Parathyroid adenoma (tissue), 2 donors: ENCODE measurements around the gene CAPN5.
"Not testable (repeated sequence)": the region's sequence is repeated elsewhere in the genome, so short reads cannot be mapped to it uniquely, and the experiment has no call there.

Source experiments
- H2AFZ ChIP-seq: fragments of 300-600 bp; sonication (generic); one replicate; pipeline ENCODE4 v1.7.0; 2017; ENCODE audit warnings: antibody characterized with exemption, mild to moderate bottlenecking
- H3K27ac ChIP-seq: fragments of 300-600 bp; sonication (generic); one replicate; pipeline ENCODE4 v1.7.0; 2017
- H3K27me3 ChIP-seq: fragments of 300-600 bp; sonication (generic); one replicate; pipeline ENCODE4 v1.7.0; 2017; ENCODE audit warnings: low read length; ENCODE audit not compliant: control insufficient read depth, insufficient read depth
- H3K36me3 ChIP-seq: fragments of 300-600 bp; sonication (generic); one replicate; pipeline ENCODE4 v1.7.0; 2017; ENCODE audit warnings: low read length; ENCODE audit not compliant: control insufficient read depth, insufficient read depth
- H3K4me1 ChIP-seq: fragments of 300-600 bp; sonication (generic); one replicate; pipeline ENCODE4 v1.7.0; 2017; ENCODE audit warnings: control low read depth
- H3K4me2 ChIP-seq: fragments of 300-600 bp; sonication (generic); one replicate; pipeline ENCODE4 v1.7.0; 2017; ENCODE audit warnings: low read length
- H3K4me3 ChIP-seq: fragments of 300-600 bp; sonication (generic); one replicate; pipeline ENCODE4 v1.7.0; 2017; ENCODE audit warnings: low read depth, low read length
- H3K79me2 ChIP-seq: fragments of 300-600 bp; sonication (generic); one replicate; pipeline ENCODE4 v1.7.0; 2017; ENCODE audit warnings: control low read depth
- H3K9ac ChIP-seq: fragments of 300-600 bp; sonication (generic); one replicate; pipeline ENCODE4 v1.7.0; 2017; ENCODE audit warnings: mild to moderate bottlenecking
- H3K9me3 ChIP-seq: fragments of 300-600 bp; sonication (generic); one replicate; pipeline ENCODE4 v1.7.0; 2017; ENCODE audit warnings: low read length; ENCODE audit not compliant: control insufficient read depth
- CTCF ChIP-seq: fragments of 300-600 bp; sonication (generic); IDR thresholded peaks from one replicate; pipeline ENCODE4 v1.7.0; 2017; ENCODE audit warnings: antibody characterized with exemption, mild to moderate bottlenecking
- donor health status: primary hyperparathyroidism.

The CAPN5 gene

DNA sequence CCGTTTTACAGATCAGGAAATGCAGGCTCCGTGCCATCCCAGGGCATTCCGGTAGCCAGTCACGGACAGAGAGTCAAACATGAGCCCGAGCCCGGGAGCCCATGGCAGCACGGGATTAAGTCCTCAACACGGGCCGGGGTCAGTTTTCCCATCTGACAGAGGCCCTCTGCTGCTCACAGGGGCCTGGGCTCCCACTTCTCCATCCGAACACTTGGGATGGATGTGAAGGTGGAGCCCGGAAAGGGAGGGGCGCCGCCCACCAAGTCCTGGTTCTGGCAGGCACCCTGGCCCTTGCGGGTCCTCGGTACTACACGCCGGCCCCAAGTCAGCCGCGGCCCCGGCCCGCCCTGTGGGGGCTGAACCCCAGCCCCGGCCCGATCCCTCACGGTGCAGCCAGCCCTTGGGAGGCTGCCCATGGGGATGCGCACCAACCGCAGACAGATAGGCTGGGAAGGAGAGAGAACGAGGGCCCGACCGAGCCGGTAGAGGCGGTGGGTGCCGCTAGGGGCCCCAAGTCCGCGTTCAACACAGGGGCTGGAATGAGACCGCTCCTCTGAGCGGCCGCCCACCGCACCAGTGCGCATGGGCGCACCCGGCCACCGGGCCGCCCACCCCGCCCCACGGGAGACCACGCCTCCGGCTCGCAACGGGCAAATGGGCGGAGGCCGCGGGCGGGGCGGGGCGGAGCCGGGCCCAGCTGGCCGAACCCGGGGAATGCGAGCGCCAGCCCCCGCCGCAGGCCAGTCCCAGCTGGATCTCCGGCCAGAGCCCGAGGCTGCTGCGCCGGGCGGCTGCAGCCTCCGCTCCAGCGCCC is at the start of gene CAPN5:
Gene CAPN5, plus strand, starts transcription at position 743 of the 814 bp plus-strand sequence. CDS start 17,916 bp downstream, outside the sequence.
- TF ChIP-seq CTCF: no peak
- Histone ChIP-seq H2AFZ (peak within 1 kb of the TSS; percentile 97), H3K4me1 (no peaks in the 10 kb centered on the region), H3K9me3 (no peaks in the 10 kb centered on the region), H3K4me3 (peak within 1 kb of the TSS; percentile 65), H3K4me2 (peak within 1 kb of the TSS; percentile 88), H3K36me3 (no peaks in the 10 kb centered on the region), H3K27ac (peak within 1 kb of the TSS; percentile 56), H3K79me2 (no peaks in the 10 kb centered on the region), H3K9ac (peak within 1 kb of the TSS; percentile 19), H3K27me3 (no peaks in the 10 kb centered on the region)

DNA sequence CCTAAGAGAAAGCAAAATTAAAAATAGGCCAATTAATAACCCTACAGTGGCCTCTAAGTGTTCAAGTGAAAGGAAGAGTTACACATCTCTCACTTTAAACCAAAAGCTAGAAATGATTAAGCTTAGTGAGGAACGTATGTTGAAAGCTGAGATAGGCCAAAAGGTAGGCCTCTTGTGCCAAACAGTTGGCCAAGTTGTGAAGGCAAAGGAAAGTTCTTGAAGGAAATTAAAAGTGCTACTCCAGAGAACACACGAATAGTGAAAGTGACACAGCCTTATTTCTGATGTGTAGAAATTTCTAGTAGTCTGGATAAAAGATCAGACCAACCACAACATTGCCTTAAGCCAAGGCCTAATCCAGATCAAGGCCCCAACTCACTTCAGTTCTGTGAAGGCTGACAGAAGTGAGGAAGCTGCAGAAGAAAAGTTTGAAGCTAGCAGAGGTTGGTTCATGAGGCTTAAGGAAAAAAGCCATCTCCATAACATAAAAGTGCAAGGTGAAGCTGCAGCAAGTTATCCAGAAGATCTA is 48.3 kb upstream of the CAPN5 start:
- not testable (repeated sequence) for H2AFZ ChIP-seq, H3K36me3 ChIP-seq, H3K79me2 ChIP-seq, H3K4me2 ChIP-seq, H3K9ac ChIP-seq, H3K27me3 ChIP-seq, H3K4me3 ChIP-seq, H3K9me3 ChIP-seq, H3K27ac ChIP-seq, H3K4me1 ChIP-seq

- Histone ChIP-seq H3K9ac (no peak overlapping the region), H3K79me2 (no peaks in the 10 kb centered on the region), H3K4me3 (no peak overlapping the region), H3K4me1 (no peaks in the 10 kb centered on the region), H3K36me3 (no peaks in the 10 kb centered on the region), H3K27me3 (no peaks in the 10 kb centered on the region), H3K4me2 (no peak overlapping the region), H2AFZ (no peak overlapping the region), H3K27ac (no peak overlapping the region), H3K9me3 (no peaks in the 10 kb centered on the region)
- TF ChIP-seq CTCF: no peak
Measured at GRCh38 chr11:77019976-77020595, 46.7 kb upstream of the CAPN5 start.

- Histone ChIP-seq H3K27me3 (no peaks in the 10 kb centered on the region), H3K79me2 (no peaks in the 10 kb centered on the region), H2AFZ (no peak overlapping the region), H3K4me1 (no peaks in the 10 kb centered on the region), H3K9ac (no peak overlapping the region), H3K36me3 (no peaks in the 10 kb centered on the region), H3K27ac (no peak overlapping the region), H3K9me3 (no peaks in the 10 kb centered on the region), H3K4me3 (no peak overlapping the region), H3K4me2 (no peak overlapping the region)
- no peak for TF ChIP-seq CTCF
Measured at GRCh38 chr11:77020734-77021133, 46.0 kb upstream of the CAPN5 start.

- Histone ChIP-seq H3K27ac (no peak overlapping the region), H3K79me2 (no peaks in the 10 kb centered on the region), H3K9me3 (no peaks in the 10 kb centered on the region), H3K4me2 (no peak overlapping the region), H3K27me3 (no peaks in the 10 kb centered on the region), H3K9ac (no peak overlapping the region), H3K4me1 (no peaks in the 10 kb centered on the region), H2AFZ (no peak overlapping the region), H3K4me3 (no peak overlapping the region), H3K36me3 (no peaks in the 10 kb centered on the region)
- no peak for TF ChIP-seq CTCF
Measured at GRCh38 chr11:77024745-77025144, 42.0 kb upstream of the CAPN5 start.
